ENCODE measurements around the gene SPDYE6. TPM values are rescaled to one million over a fixed set of nuclear protein-coding genes. Genes with fewer than 3 reads are reported as not detected.
"Not testable (repeated sequence)": the region's sequence is repeated elsewhere in the genome, so short reads cannot be mapped to it uniquely, and the experiment has no call there.

SPDYE6 gene
- total and polyA plus RNA-seq, 8 donors = 2.2 to 10.0 (median 6.8) TPM; not detected in 2

- H3K36me3 ChIP-seq = peaks cover 0 to 50% of the 10 kb centered on the region in 2 donors
- H3K4me1 ChIP-seq = peaks cover 0 to 5% of the 10 kb centered on the region in 2 donors
- peak overlapping the region in 1 of 2 donors; percentile 41 for H3K27ac ChIP-seq
- no peaks in the 10 kb centered on the region for H3K9me3 ChIP-seq
- H3K27me3 ChIP-seq = no peaks in the 10 kb centered on the region
- intact Hi-C loops (cut with DNase I) = no loop called here
- ATAC-seq = no peak
- H3K4me3 ChIP-seq = no peak overlapping the region
- no peak for DNase-seq
- no peak for TF ChIP-seq CTCF (IDR thresholded peaks at IDR 0.05)
These were observed 20.8 kb upstream of the SPDYE6 start for GRCh38 chr7:102376964-102377466.

GRCh38 chr7:102372796-102373195 is 16.6 kb upstream of the SPDYE6 start:
- ATAC-seq; H3K27me3 ChIP-seq; intact Hi-C loops (cut with DNase I); H3K27ac ChIP-seq; DNase-seq; H3K4me1 ChIP-seq; H3K4me3 ChIP-seq; H3K9me3 ChIP-seq: not testable (repeated sequence)
- peaks cover 0 to 16% of the 10 kb centered on the region in 2 donors for H3K36me3 ChIP-seq

- ATAC-seq; H3K4me3 ChIP-seq; H3K27me3 ChIP-seq; H3K9me3 ChIP-seq; H3K4me1 ChIP-seq; H3K27ac ChIP-seq; DNase-seq; intact Hi-C loops (cut with DNase I): not testable (repeated sequence)
- H3K36me3 ChIP-seq = peaks cover 0 to 14% of the 10 kb centered on the region in 2 donors
These were observed 13.8 kb upstream of the SPDYE6 start for GRCh38 chr7:102370038-102370437.

GRCh38 chr7:102365390-102365789 is 9.1 kb upstream of the SPDYE6 start:
- H3K27ac ChIP-seq; H3K4me1 ChIP-seq; H3K4me3 ChIP-seq; H3K9me3 ChIP-seq; DNase-seq; H3K27me3 ChIP-seq; intact Hi-C loops (cut with DNase I); ATAC-seq: not testable (repeated sequence)
- H3K36me3 ChIP-seq = peaks cover 0 to 14% of the 10 kb centered on the region in 2 donors

GRCh38 chr7:102364394-102364886 is 8.2 kb upstream of the SPDYE6 start:
- ATAC-seq; DNase-seq; H3K27me3 ChIP-seq; intact Hi-C loops (cut with DNase I); H3K4me1 ChIP-seq; H3K9me3 ChIP-seq: not testable (repeated sequence)
- Histone ChIP-seq H3K4me3 (peak overlapping the region; percentile 67 to 89), H3K27ac (peak overlapping the region; percentile 84 to 85), H3K36me3 (peaks cover 0 to 14% of the 10 kb centered on the region in 2 donors)

GRCh38 chr7:102363549-102364393 is 7.5 kb upstream of the SPDYE6 start:
- H3K4me1 ChIP-seq; intact Hi-C loops (cut with DNase I); H3K27me3 ChIP-seq; H3K9me3 ChIP-seq: not testable (repeated sequence)
- ATAC-seq (peak; percentile 100), DNase-seq (peak; percentile 92 to 98 (median 97))
- Histone ChIP-seq H3K27ac (peak overlapping the region; percentile 84 to 85), H3K36me3 (peaks cover 0 to 14% of the 10 kb centered on the region in 2 donors), H3K4me3 (peak overlapping the region; percentile 67 to 89)

- H3K27me3 ChIP-seq; H3K4me1 ChIP-seq; H3K4me3 ChIP-seq; intact Hi-C loops (cut with DNase I); H3K9me3 ChIP-seq; H3K27ac ChIP-seq; ATAC-seq; H3K36me3 ChIP-seq; DNase-seq: not testable (repeated sequence)
These were observed 9.3 kb downstream of the SPDYE6 start for GRCh38 chr7:102346983-102347382.

- intact Hi-C loops (cut with DNase I) = not testable (repeated sequence)
These were observed 15.5 kb downstream of the SPDYE6 start for GRCh38 chr7:102340599-102341368.

GRCh38 chr7:102337420-102337819 is 18.8 kb downstream of the SPDYE6 start:
- H3K36me3 ChIP-seq; H3K27me3 ChIP-seq; DNase-seq; intact Hi-C loops (cut with DNase I); ATAC-seq; H3K27ac ChIP-seq; H3K4me1 ChIP-seq; H3K9me3 ChIP-seq; H3K4me3 ChIP-seq: not testable (repeated sequence)

More at GRCh38 chr7:102340599-102341368, 15.5 kb downstream of the SPDYE6 start:
- H3K27ac ChIP-seq, DNase-seq, ATAC-seq, H3K4me1 ChIP-seq, H3K9me3 ChIP-seq, H3K4me3 ChIP-seq, H3K27me3 ChIP-seq, H3K36me3 ChIP-seq: not testable (repeated sequence)

- H3K9me3 ChIP-seq; H3K4me3 ChIP-seq; H3K36me3 ChIP-seq; H3K4me1 ChIP-seq; DNase-seq; H3K27me3 ChIP-seq; intact Hi-C loops (cut with DNase I); H3K27ac ChIP-seq; ATAC-seq: not testable (repeated sequence)
These were observed 19.2 kb downstream of the SPDYE6 start for GRCh38 chr7:102337002-102337401.

- H3K36me3 ChIP-seq; H3K27ac ChIP-seq; DNase-seq; H3K27me3 ChIP-seq; ATAC-seq; H3K9me3 ChIP-seq; H3K4me1 ChIP-seq; intact Hi-C loops (cut with DNase I); H3K4me3 ChIP-seq: not testable (repeated sequence)
These were observed 20.7 kb downstream of the SPDYE6 start for GRCh38 chr7:102335574-102335973.
